Liver (tissue), 9 donors: Measurements from ENCODE around the gene HPS1. TPM values are rescaled to one million over a fixed set of nuclear protein-coding genes. Genes with fewer than 3 reads are reported as not detected.

Source experiments
- DNase-seq: peaks from one replicate; pipeline ENCODE4 v3.0.0-alpha.2; 2017; ENCODE audit warnings: low spot score
- H3K27ac ChIP-seq, 2 donors: one replicate each; pipeline ENCODE4 v1.7.0; 2013; ENCODE audit warnings: inconsistent platforms in 2 of 2, low read length in 2 of 2, control low read depth in 1 of 2, low read depth in 1 of 2, mild to moderate bottlenecking in 1 of 2
- H3K27me3 ChIP-seq, 4 donors: one replicate each; pipeline versions ENCODE4 v1.6.1 to v1.7.0; 2013; ENCODE audit warnings: low read length in 3 of 4, inconsistent platforms in 1 of 4, mild to moderate bottlenecking in 1 of 4, moderate library complexity in 1 of 4; ENCODE audit not compliant: control insufficient read depth in 4 of 4, insufficient read depth in 4 of 4
- H3K36me3 ChIP-seq, 4 donors: one replicate each; pipeline versions ENCODE4 v1.6.1 to v1.7.0; 2013; ENCODE audit warnings: low read length in 3 of 4, mild to moderate bottlenecking in 3 of 4, low read depth in 1 of 4, moderate library complexity in 1 of 4; ENCODE audit not compliant: control insufficient read depth in 4 of 4, insufficient read depth in 3 of 4
- H3K4me1 ChIP-seq, 4 donors: one replicate each; pipeline versions ENCODE4 v1.6.1 to v1.7.0; 2013; ENCODE audit warnings: low read length in 3 of 4, mild to moderate bottlenecking in 3 of 4, moderate library complexity in 1 of 4; ENCODE audit not compliant: control insufficient read depth in 4 of 4, insufficient read depth in 4 of 4
- H3K4me3 ChIP-seq, 3 donors: one replicate each; pipeline versions ENCODE4 v1.6.1 to v1.7.0; 2013; ENCODE audit warnings: low read length in 3 of 3, control low read depth in 1 of 3, low read depth in 1 of 3, mild to moderate bottlenecking in 1 of 3
- H3K9ac ChIP-seq, 2 donors: one replicate each; pipeline ENCODE4 v1.7.0; 2013; ENCODE audit warnings: low read length in 2 of 2, mild to moderate bottlenecking in 2 of 2, moderate library complexity in 2 of 2, control low read depth in 1 of 2, low read depth in 1 of 2
- H3K9me3 ChIP-seq, 4 donors: one replicate each; pipeline versions ENCODE4 v1.6.1 to v1.7.0; 2013; ENCODE audit warnings: low read length in 3 of 4; ENCODE audit not compliant: control insufficient read depth in 4 of 4
- ATF3 ChIP-seq: IDR thresholded peaks from 2 replicates; pipeline ENCODE4 v1.6.1; 2016; ENCODE audit warnings: antibody characterized with exemption
- CTCF ChIP-seq: fragments of 150-350 bp; IDR thresholded peaks from 2 replicates; pipeline ENCODE4 v1.5.1; 2017; ENCODE audit warnings: improper control_type of control experiment, low read depth, low read length; ENCODE audit not compliant: missing input control
- EGR1 ChIP-seq, 2 donors: IDR thresholded peaks; 2 replicates each; pipeline ENCODE4 v1.6.1; 2016 to 2018; ENCODE audit warnings: antibody characterized with exemption in 2 of 2, low read depth in 2 of 2
- FOXA1 ChIP-seq: IDR thresholded peaks from 2 replicates; pipeline ENCODE4 v1.6.1; 2016; ENCODE audit warnings: antibody characterized with exemption
- FOXA2 ChIP-seq: IDR thresholded peaks from 2 replicates; pipeline ENCODE4 v1.6.1; 2016; ENCODE audit warnings: antibody characterized with exemption
- GABPA ChIP-seq, 2 donors: IDR thresholded peaks in 1 of 2; conservative IDR thresholded peaks in 1 of 2; 2 replicates each; pipeline ENCODE4 v1.6.1; 2016; ENCODE audit warnings: antibody characterized with exemption in 2 of 2, mild to moderate bottlenecking in 1 of 2, moderate library complexity in 1 of 2
- HNF4A ChIP-seq, 2 donors: conservative IDR thresholded peaks; 2 replicates each; pipeline ENCODE4 v1.6.1; 2016; ENCODE audit warnings: antibody characterized with exemption in 2 of 2, mild to moderate bottlenecking in 2 of 2
- HNF4G ChIP-seq: IDR thresholded peaks from 2 replicates; pipeline ENCODE4 v1.6.1; 2016; ENCODE audit warnings: antibody characterized with exemption
- JUND ChIP-seq, 2 donors: IDR thresholded peaks; 2 replicates each; pipeline ENCODE4 v1.6.1; 2016; ENCODE audit warnings: antibody characterized with exemption in 2 of 2
- NR2F2 ChIP-seq: IDR thresholded peaks from 2 replicates; pipeline ENCODE4 v1.6.1; 2016; ENCODE audit warnings: antibody characterized with exemption
- RAD21 ChIP-seq, 2 donors: IDR thresholded peaks; 2 replicates each; pipeline ENCODE4 v1.6.1; 2016; ENCODE audit warnings: antibody characterized with exemption in 2 of 2, mild to moderate bottlenecking in 2 of 2
- RXRA ChIP-seq, 2 donors: IDR thresholded peaks; 2 replicates each; pipeline ENCODE4 v1.6.1; 2017 to 2018; ENCODE audit warnings: antibody characterized with exemption in 2 of 2, mild to moderate bottlenecking in 1 of 2
- SP1 ChIP-seq: IDR thresholded peaks from 2 replicates; pipeline ENCODE4 v1.6.1; 2018; ENCODE audit warnings: antibody characterized with exemption, mild to moderate bottlenecking
- TAF1 ChIP-seq: conservative IDR thresholded peaks from 2 replicates; pipeline ENCODE4 v1.6.1; 2016; ENCODE audit warnings: antibody characterized with exemption, mild to moderate bottlenecking
- WGBS: extraction: QIAGEN DNeasy Blood & Tissue Kit; methylation state at CpG from one replicate; pipeline ENCODE4 v1.1.7; 2013; 5-methylcytosine and 5-hydroxymethylcytosine counted together
- polyA plus RNA-seq, 2 donors: library from polyadenylated mRNA; stranded (reverse) in 1 of 2; unstranded in 1 of 2; fragments of 200-250 nt in 1 of 2; fragments of >200 nt in 1 of 2; fragmentation: Nextera tagmentation in 1 of 2; extraction: Ambion mirVana in 1 of 2; gene quantifications; one replicate each; pipeline versions ENCODE4 v1.2.1 to v1.2.3, GENCODE V29; 2013 to 2015
- total RNA-seq, 2 donors: library from RNA; depleted of rRNA; stranded (reverse); fragments of >200 nt; gene quantifications; one replicate each; pipeline ENCODE4 v1.2.3, GENCODE V29; 2014
- TF ChIP-seq, protein P1 (sequence below): IDR thresholded peaks from 2 replicates; pipeline ENCODE4 v1.6.1; 2016; ENCODE audit warnings: antibody characterized with exemption
- TF ChIP-seq, protein P2 (sequence below): IDR thresholded peaks from 2 replicates; pipeline ENCODE4 v1.6.1; 2016; ENCODE audit warnings: antibody characterized with exemption, mild to moderate bottlenecking
- TF ChIP-seq, protein P3 (sequence below): IDR thresholded peaks from 2 replicates; pipeline ENCODE4 v1.6.1; 2016; ENCODE audit warnings: antibody characterized with exemption
- donor health status: healthy.
- donor health status: healthy.
- donor health status: healthy.
- donor health status: healthy.
- donor health status: healthy.

Gene HPS1
- total and polyA plus RNA-seq, 4 donors = 19.9 to 56.7 (median 29.8) TPM

DNA sequence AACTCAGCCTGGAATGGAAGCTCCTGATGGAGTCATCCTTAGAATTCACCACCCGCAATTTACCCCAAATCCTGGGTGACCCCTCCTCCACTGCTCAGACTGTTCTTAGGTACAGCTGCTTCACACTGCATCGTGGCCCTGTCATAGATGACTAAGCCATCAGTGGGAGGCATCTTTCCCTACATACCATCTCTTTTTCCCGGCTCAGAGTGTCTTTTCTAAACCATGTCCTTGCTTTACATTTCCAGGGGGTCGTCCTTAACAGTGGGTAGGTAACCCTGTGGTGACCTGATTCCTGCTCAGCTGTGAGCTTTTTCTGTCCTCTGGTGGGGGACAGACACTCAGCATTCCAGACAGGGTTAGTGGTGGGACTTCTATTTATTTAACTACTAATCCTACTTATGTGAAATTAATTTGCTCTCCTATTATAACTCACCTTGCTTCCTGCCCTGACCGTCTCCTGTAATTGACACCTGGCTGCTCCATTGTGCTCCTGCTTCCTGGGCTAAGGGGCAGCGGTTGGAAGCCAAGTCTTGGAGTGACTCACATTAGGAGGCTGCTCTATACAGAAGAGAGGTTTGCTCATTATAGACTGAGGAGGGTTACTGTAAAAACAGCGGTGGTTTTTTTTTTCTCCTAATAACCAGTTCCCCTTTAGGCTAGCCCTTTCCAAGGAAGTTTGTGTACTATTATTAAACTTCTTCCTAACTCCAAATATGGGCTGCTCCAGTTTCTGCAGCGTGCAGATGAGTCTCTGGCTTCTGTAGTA, 72.3 kb downstream of the HPS1 start:
- Histone ChIP-seq H3K27me3 (no peaks in the 10 kb centered on the region), H3K4me1 (no peaks in the 10 kb centered on the region), H3K9ac (no peak overlapping the region), H3K9me3 (peaks cover 0 to 2% (median 0%) of the 10 kb centered on the region in 4 donors), H3K36me3 (peaks cover 0 to 2% (median 0%) of the 10 kb centered on the region in 4 donors), H3K27ac (no peak overlapping the region), H3K4me3 (no peak overlapping the region)
- WGBS = 62% methylated on average over 8 of the region's 8 CpGs
- no peak for DNase-seq
- TF ChIP-seq FOXA2 = no peak
- no peak for TF ChIP-seq ATF3
- TF ChIP-seq, protein P1, sequence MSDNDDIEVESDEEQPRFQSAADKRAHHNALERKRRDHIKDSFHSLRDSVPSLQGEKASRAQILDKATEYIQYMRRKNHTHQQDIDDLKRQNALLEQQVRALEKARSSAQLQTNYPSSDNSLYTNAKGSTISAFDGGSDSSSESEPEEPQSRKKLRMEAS = no peak
- TF ChIP-seq JUND (IDR thresholded peaks at IDR 0.05) = no peak
- TF ChIP-seq HNF4A (conservative IDR thresholded peaks at IDR 0.05) = no peak
- no peak for TF ChIP-seq EGR1 (IDR thresholded peaks at IDR 0.05; ENCODE audit: low read depth in 2 of 2)
- TF ChIP-seq HNF4G = no peak
- no peak for TF ChIP-seq RXRA (IDR thresholded peaks at IDR 0.05)
- TF ChIP-seq RAD21 (IDR thresholded peaks at IDR 0.05) = no peak
- TF ChIP-seq, protein P2, sequence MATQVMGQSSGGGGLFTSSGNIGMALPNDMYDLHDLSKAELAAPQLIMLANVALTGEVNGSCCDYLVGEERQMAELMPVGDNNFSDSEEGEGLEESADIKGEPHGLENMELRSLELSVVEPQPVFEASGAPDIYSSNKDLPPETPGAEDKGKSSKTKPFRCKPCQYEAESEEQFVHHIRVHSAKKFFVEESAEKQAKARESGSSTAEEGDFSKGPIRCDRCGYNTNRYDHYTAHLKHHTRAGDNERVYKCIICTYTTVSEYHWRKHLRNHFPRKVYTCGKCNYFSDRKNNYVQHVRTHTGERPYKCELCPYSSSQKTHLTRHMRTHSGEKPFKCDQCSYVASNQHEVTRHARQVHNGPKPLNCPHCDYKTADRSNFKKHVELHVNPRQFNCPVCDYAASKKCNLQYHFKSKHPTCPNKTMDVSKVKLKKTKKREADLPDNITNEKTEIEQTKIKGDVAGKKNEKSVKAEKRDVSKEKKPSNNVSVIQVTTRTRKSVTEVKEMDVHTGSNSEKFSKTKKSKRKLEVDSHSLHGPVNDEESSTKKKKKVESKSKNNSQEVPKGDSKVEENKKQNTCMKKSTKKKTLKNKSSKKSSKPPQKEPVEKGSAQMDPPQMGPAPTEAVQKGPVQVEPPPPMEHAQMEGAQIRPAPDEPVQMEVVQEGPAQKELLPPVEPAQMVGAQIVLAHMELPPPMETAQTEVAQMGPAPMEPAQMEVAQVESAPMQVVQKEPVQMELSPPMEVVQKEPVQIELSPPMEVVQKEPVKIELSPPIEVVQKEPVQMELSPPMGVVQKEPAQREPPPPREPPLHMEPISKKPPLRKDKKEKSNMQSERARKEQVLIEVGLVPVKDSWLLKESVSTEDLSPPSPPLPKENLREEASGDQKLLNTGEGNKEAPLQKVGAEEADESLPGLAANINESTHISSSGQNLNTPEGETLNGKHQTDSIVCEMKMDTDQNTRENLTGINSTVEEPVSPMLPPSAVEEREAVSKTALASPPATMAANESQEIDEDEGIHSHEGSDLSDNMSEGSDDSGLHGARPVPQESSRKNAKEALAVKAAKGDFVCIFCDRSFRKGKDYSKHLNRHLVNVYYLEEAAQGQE = no peak
- no peak for TF ChIP-seq GABPA (IDR thresholded peaks at IDR 0.05 in 1 of 2, conservative IDR thresholded peaks at IDR 0.05 in 1 of 2)
- no peak for TF ChIP-seq FOXA1
- TF ChIP-seq NR2F2 = no peak
- no peak for TF ChIP-seq TAF1
- TF ChIP-seq CTCF = no peak

DNA sequence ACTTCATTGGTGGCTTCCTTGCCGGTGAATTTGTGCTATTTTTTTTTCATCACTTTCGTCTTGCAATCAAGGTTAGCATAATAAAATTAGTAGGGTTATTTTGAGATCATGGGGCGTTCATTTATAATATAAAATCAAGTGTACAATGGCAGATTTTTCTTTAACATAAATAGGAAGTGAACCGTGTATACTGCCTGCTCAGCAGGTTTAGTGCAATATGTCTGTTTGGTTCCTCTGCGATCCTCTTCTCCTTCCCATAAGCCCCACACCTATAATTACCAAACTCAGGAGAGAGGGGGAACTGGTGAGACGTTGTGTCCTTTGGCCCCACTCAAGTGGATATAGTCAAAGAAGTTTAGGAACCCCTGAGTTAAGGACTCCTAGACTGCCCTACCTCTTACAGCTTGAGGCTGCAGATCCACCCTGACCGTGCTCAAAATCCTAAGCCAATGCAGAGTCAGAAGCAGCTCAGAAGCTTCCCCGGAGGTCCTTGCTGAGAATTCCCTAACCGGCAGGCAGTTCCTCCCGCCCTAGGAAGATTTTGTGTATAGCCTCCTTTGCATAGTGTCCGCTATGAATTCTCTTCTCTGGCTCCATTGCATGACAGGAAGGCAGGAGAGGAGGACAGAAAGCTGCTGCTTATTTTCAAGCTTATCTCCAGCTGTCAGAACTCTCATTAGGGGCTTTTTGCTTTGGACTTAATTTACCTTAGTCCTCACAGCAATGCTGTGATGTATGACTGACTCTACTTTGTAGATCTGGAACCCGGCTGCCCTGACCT, 73.3 kb downstream of the HPS1 start:
- H3K27me3 ChIP-seq = no peaks in the 10 kb centered on the region
- H3K9me3 ChIP-seq = peaks cover 0 to 2% (median 0%) of the 10 kb centered on the region in 4 donors
- no peaks in the 10 kb centered on the region for H3K4me1 ChIP-seq
- H3K9ac ChIP-seq = no peak overlapping the region
- no peak overlapping the region for H3K4me3 ChIP-seq
- no peak overlapping the region for H3K27ac ChIP-seq
- TF ChIP-seq TAF1 (no peak), RAD21 (IDR thresholded peaks at IDR 0.05) (no peak), JUND (IDR thresholded peaks at IDR 0.05) (no peak), EGR1 (IDR thresholded peaks at IDR 0.05; ENCODE audit: low read depth in 2 of 2) (no peak), HNF4G (no peak), HNF4A (conservative IDR thresholded peaks at IDR 0.05) (no peak), GABPA (IDR thresholded peaks at IDR 0.05 in 1 of 2, conservative IDR thresholded peaks at IDR 0.05 in 1 of 2) (no peak), FOXA2 (no peak), FOXA1 (no peak), NR2F2 (no peak), SP1 (no peak), CTCF (no peak), RXRA (IDR thresholded peaks at IDR 0.05) (no peak), ATF3 (no peak)
- TF ChIP-seq, protein P1 = no peak
- TF ChIP-seq, protein P3, sequence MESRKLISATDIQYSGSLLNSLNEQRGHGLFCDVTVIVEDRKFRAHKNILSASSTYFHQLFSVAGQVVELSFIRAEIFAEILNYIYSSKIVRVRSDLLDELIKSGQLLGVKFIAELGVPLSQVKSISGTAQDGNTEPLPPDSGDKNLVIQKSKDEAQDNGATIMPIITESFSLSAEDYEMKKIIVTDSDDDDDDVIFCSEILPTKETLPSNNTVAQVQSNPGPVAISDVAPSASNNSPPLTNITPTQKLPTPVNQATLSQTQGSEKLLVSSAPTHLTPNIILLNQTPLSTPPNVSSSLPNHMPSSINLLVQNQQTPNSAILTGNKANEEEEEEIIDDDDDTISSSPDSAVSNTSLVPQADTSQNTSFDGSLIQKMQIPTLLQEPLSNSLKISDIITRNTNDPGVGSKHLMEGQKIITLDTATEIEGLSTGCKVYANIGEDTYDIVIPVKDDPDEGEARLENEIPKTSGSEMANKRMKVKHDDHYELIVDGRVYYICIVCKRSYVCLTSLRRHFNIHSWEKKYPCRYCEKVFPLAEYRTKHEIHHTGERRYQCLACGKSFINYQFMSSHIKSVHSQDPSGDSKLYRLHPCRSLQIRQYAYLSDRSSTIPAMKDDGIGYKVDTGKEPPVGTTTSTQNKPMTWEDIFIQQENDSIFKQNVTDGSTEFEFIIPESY = no peak
- DNase-seq = no peak
- H3K36me3 ChIP-seq = peaks cover 0 to 2% (median 0%) of the 10 kb centered on the region in 4 donors
- 72% methylated on average over 12 of the region's 12 CpGs for WGBS
